IMR-90 (cell line): ENCODE results near the gene GNL1. TPM values are rescaled to one million over a fixed set of nuclear protein-coding genes. Genes with fewer than 3 reads are reported as not detected.

ENCODE experiments used
- ATAC-seq: fragments of 200-7000 bp; cut with Tn5 transposase; 2 replicates; pipeline ENCODE4 v1.9.1; 2020; ENCODE audit warnings: low read depth, mild to moderate bottlenecking, moderate library complexity
- BruUV-seq: library from RNA; stranded (reverse); fragments of 400-500 nt; replicated peaks from 2 replicates; lab custom pipeline; 2021; lab: Mats Ljungman, UMichigan
- CTCF ChIA-PET: fragments of 300-600 bp; formaldehyde crosslinking; extraction: SDS; loops from one replicate; lab custom pipeline; 2021; ENCODE audit warnings: antibody characterized with exemption; lab: Yijun Ruan, JAX
- POLR2A ChIA-PET: fragments of 300-600 bp; sonication (Branson Sonifier 250); formaldehyde crosslinking; loops from one replicate; lab custom pipeline; 2022; ENCODE audit warnings: antibody characterized with exemption; ENCODE audit not compliant: unreplicated experiment; lab: Charles Lee
- DNase-seq: peaks from one replicate; pipeline ENCODE4 v3.0.0; 2013
- H2AFZ ChIP-seq: replicated peaks from 2 replicates; pipeline ENCODE3; 2013; ENCODE audit warnings: low read length, mild to moderate bottlenecking; ENCODE audit not compliant: poor library complexity
- H2AK5ac ChIP-seq: 2 replicates; pipeline ENCODE4 v1.6.1; 2013; ENCODE audit warnings: low read depth, low read length, inconsistent platforms
- H2AK9ac ChIP-seq: replicated peaks from 2 replicates; pipeline ENCODE3; 2013; ENCODE audit warnings: mild to moderate bottlenecking, low read depth, low read length, moderate library complexity; ENCODE audit not compliant: poor library complexity
- H2BK120ac ChIP-seq: 2 replicates; pipeline ENCODE4 v1.6.1; 2013; ENCODE audit warnings: low read depth, low read length, inconsistent platforms
- H2BK15ac ChIP-seq: 3 replicates; pipeline ENCODE4 v1.6.1; 2013; ENCODE audit warnings: low read depth, low read length, inconsistent platforms
- H2BK20ac ChIP-seq: 2 replicates; pipeline ENCODE4 v1.6.1; 2013; ENCODE audit warnings: low read depth, mild to moderate bottlenecking, inconsistent platforms, low read length, moderate library complexity
- H2BK5ac ChIP-seq: 2 replicates; pipeline ENCODE4 v1.6.1; 2013; ENCODE audit warnings: mild to moderate bottlenecking, low read depth, low read length, inconsistent platforms; ENCODE audit not compliant: poor library complexity, severe bottlenecking
- H3K14ac ChIP-seq: replicated peaks from 2 replicates; pipeline ENCODE4 v1.6.1; 2013; ENCODE audit warnings: low read depth, low read length, inconsistent platforms
- H3K18ac ChIP-seq: 2 replicates; pipeline ENCODE4 v1.6.1; 2013; ENCODE audit warnings: low read depth, low read length, control low read depth
- H3K23ac ChIP-seq: 2 replicates; pipeline ENCODE4 v1.6.1; 2013; ENCODE audit warnings: low read depth, low read length, inconsistent platforms
- H3K27ac ChIP-seq: 2 replicates; pipeline ENCODE4 v1.5.1; 2013; ENCODE audit warnings: mild to moderate bottlenecking, control low read depth, low read length; ENCODE audit not compliant: insufficient read depth
- H3K27me3 ChIP-seq: 2 replicates; pipeline ENCODE4 v1.6.1; 2013; ENCODE audit warnings: low read length; ENCODE audit not compliant: control insufficient read depth, insufficient read depth
- H3K36me3 ChIP-seq: 2 replicates; pipeline ENCODE4 v1.6.1; 2013; ENCODE audit warnings: low read length, mixed read lengths; ENCODE audit not compliant: control insufficient read depth, insufficient read depth
- H3K4ac ChIP-seq: 2 replicates; pipeline ENCODE4 v1.6.1; 2013; ENCODE audit warnings: low read depth, low read length, inconsistent platforms
- H3K4me1 ChIP-seq: 2 replicates; pipeline ENCODE4 v1.6.1; 2013; ENCODE audit warnings: low read length, mixed read lengths; ENCODE audit not compliant: control insufficient read depth, insufficient read depth
- H3K4me2 ChIP-seq: 2 replicates; pipeline ENCODE4 v1.6.1; 2013; ENCODE audit warnings: low read depth, mild to moderate bottlenecking, control low read depth, low read length, moderate library complexity
- H3K4me3 ChIP-seq: 2 replicates; pipeline ENCODE4 v1.5.1; 2013; ENCODE audit warnings: low read depth, mild to moderate bottlenecking, control low read depth, low read length, moderate library complexity; ENCODE audit not compliant: insufficient read depth
- H3K56ac ChIP-seq: 2 replicates; pipeline ENCODE4 v1.6.1; 2013; ENCODE audit warnings: low read length, inconsistent platforms; ENCODE audit not compliant: insufficient read depth; ENCODE audit errors: extremely low read depth
- H3K79me1 ChIP-seq, 2 experiments: 2 replicates each; pipeline ENCODE4 v1.6.1; 2013; ENCODE audit warnings: low read length in 2 of 2, inconsistent platforms in 1 of 2, low read depth in 1 of 2
- H3K9ac ChIP-seq: 2 replicates; pipeline ENCODE4 v1.6.1; 2013; ENCODE audit warnings: low read depth, low read length, control low read depth
- H3K9me1 ChIP-seq: 2 replicates; pipeline ENCODE4 v1.6.1; 2013; ENCODE audit warnings: low read length, inconsistent platforms; ENCODE audit not compliant: insufficient read depth
- H3K9me3 ChIP-seq: 2 replicates; pipeline ENCODE4 v1.6.1; 2013; ENCODE audit warnings: low read length; ENCODE audit not compliant: control insufficient read depth, insufficient read depth
- H4K20me1 ChIP-seq: 2 replicates; pipeline ENCODE4 v1.6.1; 2013; ENCODE audit warnings: low read length, inconsistent platforms; ENCODE audit not compliant: insufficient read depth
- H4K5ac ChIP-seq: 2 replicates; pipeline ENCODE4 v1.6.1; 2013; ENCODE audit warnings: mild to moderate bottlenecking, low read depth, low read length, control low read depth
- H4K8ac ChIP-seq, 2 experiments: 2 replicates each; pipeline ENCODE4 v1.6.1; 2013; ENCODE audit warnings: low read depth in 2 of 2, low read length in 2 of 2, control low read depth in 1 of 2, inconsistent platforms in 1 of 2
- H4K91ac ChIP-seq: 2 replicates; pipeline ENCODE4 v1.6.1; 2013; ENCODE audit warnings: low read depth, low read length, inconsistent platforms; ENCODE audit not compliant: insufficient read depth
- BHLHE40 ChIP-seq: fragments of 150-350 bp; IDR thresholded peaks from 2 replicates; pipeline ENCODE4 v1.6.1; 2016; ENCODE audit warnings: mild to moderate bottlenecking, low read depth, low read length
- CEBPB ChIP-seq: IDR thresholded peaks from 2 replicates; pipeline ENCODE4 v1.6.1; 2012; ENCODE audit warnings: low read depth, low read length, improper control_type of control experiment
- MAFK ChIP-seq: IDR thresholded peaks from 2 replicates; pipeline ENCODE4 v1.6.1; 2012; ENCODE audit warnings: low read depth, low read length, improper control_type of control experiment
- RAD21 ChIP-seq: IDR thresholded peaks from 2 replicates; pipeline ENCODE4 v1.6.1; 2012; ENCODE audit warnings: low read length, improper control_type of control experiment
- SMC3 ChIP-seq: fragments of 150-350 bp; IDR thresholded peaks from 2 replicates; pipeline ENCODE4 v1.6.1; 2016; ENCODE audit warnings: low read depth, mild to moderate bottlenecking, antibody characterized with exemption, low read length, moderate library complexity
- WGBS, 2 experiments: methylation state at CpG; one replicate each; pipeline versions ENCODE4 v1.1.5 to v1.1.7; 2013; ENCODE audit warnings: missing lambda C conversion rate in 2 of 2; ENCODE audit not compliant: insufficient read length in 1 of 2; ENCODE audit errors: extremely low coverage in 2 of 2; 5-methylcytosine and 5-hydroxymethylcytosine counted together
- dilution Hi-C: fragments of 300-500 bp; cut with HindIII; formaldehyde crosslinking; loops from one replicate; pipeline ENCODE4 v1.14.3; 2018; ENCODE audit warnings: low sequenced_read_pairs; ENCODE audit not compliant: unreplicated experiment
- in situ Hi-C: fragments of 300-500 bp; cut with MboI; formaldehyde crosslinking; loops from 3 replicates; pipeline ENCODE4 v1.14.3; 2019; ENCODE audit warnings: low sequenced_read_pairs, inconsistent platforms, mixed read lengths
- intact Hi-C: fragments of 100-400 bp; cut with micrococcal nuclease; formaldehyde crosslinking; loops from 2 replicates; pipeline ENCODE4 v1.10.0; 2022
- polyA plus RNA-seq, 3 experiments: library from polyadenylated mRNA; depleted of rRNA; stranded (reverse); fragments of >200 nt; gene quantifications; 2 replicates each; pipeline ENCODE4 v1.2.3, GENCODE V29; 2012; ENCODE audit warnings: low replicate concordance in 1 of 3
- total RNA-seq: library from RNA; depleted of rRNA; stranded (reverse); fragments of >200 nt; gene quantifications from 2 replicates; pipeline ENCODE4 v1.2.3, GENCODE V29; 2012
- TF ChIP-seq, protein P1 (sequence below): conservative IDR thresholded peaks from 2 replicates; pipeline ENCODE4 v1.5.1; 2012; ENCODE audit warnings: mild to moderate bottlenecking, low read depth, low read length, improper control_type of control experiment

The GNL1 gene
- total and polyA plus RNA-seq, 2 of the 4 experiments (the other 2 are of a cell fraction) = 40.5 to 44.0 TPM

DNA sequence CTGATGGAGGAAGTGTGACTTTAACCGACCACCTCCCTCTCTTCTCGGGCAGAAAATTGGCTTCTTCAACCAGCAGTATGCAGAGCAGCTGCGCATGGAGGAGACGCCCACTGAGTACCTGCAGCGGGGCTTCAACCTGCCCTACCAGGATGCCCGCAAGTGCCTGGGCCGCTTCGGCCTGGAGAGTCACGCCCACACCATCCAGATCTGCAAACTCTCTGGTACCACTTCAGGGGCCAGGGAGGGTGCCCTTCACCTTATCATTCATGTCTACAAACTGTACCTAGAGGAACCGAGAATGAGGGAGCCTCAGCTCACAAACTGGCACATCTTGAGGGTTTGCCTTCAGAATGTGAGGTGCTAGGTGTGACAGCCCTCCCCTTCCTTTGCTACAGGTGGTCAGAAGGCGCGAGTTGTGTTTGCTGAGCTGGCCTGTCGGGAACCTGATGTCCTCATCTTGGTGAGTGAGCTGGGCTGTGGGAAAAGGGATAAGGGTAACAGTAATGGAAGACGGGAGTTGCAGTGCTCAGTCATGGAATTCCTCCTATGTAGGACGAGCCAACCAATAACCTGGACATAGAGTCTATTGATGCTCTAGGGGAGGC is 33.6 kb upstream of the GNL1 start:
- Histone ChIP-seq H3K27me3 (no peaks in the 10 kb centered on the region), H2AK9ac (no peak overlapping the region), H3K56ac (no peak overlapping the region), H3K36me3 (peaks cover 64% of the 10 kb centered on the region), H3K14ac (no peak overlapping the region), H3K4me2 (no peak overlapping the region), H4K20me1 (peaks cover 5% of the 10 kb centered on the region; the same call in 1 of the 2 replicates), H3K27ac (peak overlapping the region; percentile 85; the same call in 1 of the 2 replicates), H2BK5ac (no peak overlapping the region), H3K23ac (no peak overlapping the region), H4K91ac (no peak overlapping the region), H4K5ac (no peak overlapping the region), H4K8ac (no peak overlapping the region), H2AK5ac (no peak overlapping the region), H3K4me3 (no peak overlapping the region), H3K9ac (no peak overlapping the region), H2BK15ac (no peak overlapping the region), H3K4ac (no peak overlapping the region), H2BK120ac (no peak overlapping the region), H2AFZ (no peak overlapping the region), H3K18ac (no peak overlapping the region), H3K9me1 (no peaks in the 10 kb centered on the region; the same call in 1 of the 2 replicates), H3K79me1 (peaks cover 16 to 18% of the 10 kb centered on the region in 2 experiments), H3K4me1 (peaks cover 7% of the 10 kb centered on the region), H2BK20ac (no peak overlapping the region), H3K9me3 (no peaks in the 10 kb centered on the region)
- intact Hi-C loops (no loop called here), in situ Hi-C loops (no loop called here), dilution Hi-C loops (no loop called here)
- DNase-seq = no peak
- ChIA-PET CTCF (interaction anchor here (1.4 kb wide), 1 partner anchor 44 kb away, joined by 3 read pairs; no protein-coding TSS in a partner anchor), POLR2A (interaction anchor here (0.6 kb wide), 1 partner anchor 94 kb away, joined by 3 read pairs; no protein-coding TSS in a partner anchor)
- WGBS, 2 experiments = 100% methylated on average over 1 of the region's 15 CpGs; no CpG with 5 or more reads in 1 of the 2 experiments
- TF ChIP-seq MAFK (no peak), SMC3 (no peak), CEBPB (no peak), BHLHE40 (no peak), RAD21 (no peak)
- TF ChIP-seq, protein P1, sequence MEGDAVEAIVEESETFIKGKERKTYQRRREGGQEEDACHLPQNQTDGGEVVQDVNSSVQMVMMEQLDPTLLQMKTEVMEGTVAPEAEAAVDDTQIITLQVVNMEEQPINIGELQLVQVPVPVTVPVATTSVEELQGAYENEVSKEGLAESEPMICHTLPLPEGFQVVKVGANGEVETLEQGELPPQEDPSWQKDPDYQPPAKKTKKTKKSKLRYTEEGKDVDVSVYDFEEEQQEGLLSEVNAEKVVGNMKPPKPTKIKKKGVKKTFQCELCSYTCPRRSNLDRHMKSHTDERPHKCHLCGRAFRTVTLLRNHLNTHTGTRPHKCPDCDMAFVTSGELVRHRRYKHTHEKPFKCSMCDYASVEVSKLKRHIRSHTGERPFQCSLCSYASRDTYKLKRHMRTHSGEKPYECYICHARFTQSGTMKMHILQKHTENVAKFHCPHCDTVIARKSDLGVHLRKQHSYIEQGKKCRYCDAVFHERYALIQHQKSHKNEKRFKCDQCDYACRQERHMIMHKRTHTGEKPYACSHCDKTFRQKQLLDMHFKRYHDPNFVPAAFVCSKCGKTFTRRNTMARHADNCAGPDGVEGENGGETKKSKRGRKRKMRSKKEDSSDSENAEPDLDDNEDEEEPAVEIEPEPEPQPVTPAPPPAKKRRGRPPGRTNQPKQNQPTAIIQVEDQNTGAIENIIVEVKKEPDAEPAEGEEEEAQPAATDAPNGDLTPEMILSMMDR = no peak
- ATAC-seq = no peak
- no TSS peak for BruUV-seq
